HL-60 (cell line): ENCODE results near the gene AQP1.

Source experiments
- CTCF ChIP-seq: IDR thresholded peaks from one replicate; pipeline ENCODE4 v1.5.1; 2011; ENCODE audit warnings: low read length, control low read depth, inconsistent platforms; ENCODE audit not compliant: insufficient read depth
- GABPA ChIP-seq: IDR thresholded peaks from 2 replicates; pipeline ENCODE4 v1.6.1; 2012; ENCODE audit warnings: low read depth
- POLR2AphosphoS5 ChIP-seq: IDR thresholded peaks from 2 replicates; pipeline ENCODE4 v1.6.1; 2012; ENCODE audit warnings: low read depth
- REST ChIP-seq: IDR thresholded peaks from 2 replicates; pipeline ENCODE4 v1.6.1; 2012; ENCODE audit warnings: low read depth; ENCODE audit not compliant: insufficient replicate concordance
- SPI1 ChIP-seq: IDR thresholded peaks from 2 replicates; pipeline ENCODE4 v1.6.1; 2012; ENCODE audit warnings: low read depth, mild to moderate bottlenecking, borderline replicate concordance

- TF ChIP-seq CTCF = no peak
- no peak for TF ChIP-seq GABPA
- no peak for TF ChIP-seq REST
- TF ChIP-seq POLR2AphosphoS5 = no peak
- no peak for TF ChIP-seq SPI1
These were observed 54.2 kb downstream of the AQP1 start for GRCh38 chr7:30965883-30966282.
